DOHH2 (cell line): Measurements from ENCODE around the gene LONP2.

Experiments
- H3F3A ChIP-seq: fragments of 200-600 bp; sonication (generic), shearing (Covaris generic); 2 replicates; pipeline ENCODE4 v1.6.0; 2016; ENCODE audit warnings: antibody characterized with exemption, mild to moderate bottlenecking; ENCODE audit not compliant: control insufficient read depth, insufficient read depth
- H3K27ac ChIP-seq: fragments of 200-600 bp; sonication (generic); 2 replicates; pipeline ENCODE4 v1.5.1; 2014; ENCODE audit warnings: low read depth, mild to moderate bottlenecking, low read length, moderate library complexity
- H3K27me3 ChIP-seq: fragments of 200-600 bp; sonication (generic); 2 replicates; pipeline ENCODE4 v1.6.1; 2014; ENCODE audit warnings: mild to moderate bottlenecking, low read length, mixed read lengths; ENCODE audit not compliant: control insufficient read depth
- H3K36me3 ChIP-seq: fragments of 200-600 bp; sonication (generic); 2 replicates; pipeline ENCODE4 v1.6.1; 2014; ENCODE audit warnings: mild to moderate bottlenecking, low read length, moderate library complexity, mixed read lengths; ENCODE audit not compliant: control insufficient read depth
- H3K4me1 ChIP-seq: fragments of 200-600 bp; sonication (generic); 2 replicates; pipeline ENCODE4 v1.6.1; 2014; ENCODE audit warnings: mild to moderate bottlenecking, low read length, mixed read lengths; ENCODE audit not compliant: control insufficient read depth
- H3K4me2 ChIP-seq: fragments of 200-600 bp; sonication (generic); 2 replicates; pipeline ENCODE4 v1.6.0; 2014; ENCODE audit warnings: mild to moderate bottlenecking, low read length, moderate library complexity
- H3K4me3 ChIP-seq: fragments of 200-600 bp; sonication (generic); 2 replicates; pipeline ENCODE4 v1.5.1; 2014; ENCODE audit warnings: mild to moderate bottlenecking, low read length, mixed read lengths
- H3K79me2 ChIP-seq: fragments of 200-600 bp; sonication (generic); 2 replicates; pipeline ENCODE4 v1.6.1; 2014; ENCODE audit warnings: mild to moderate bottlenecking, low read length, mixed read lengths; ENCODE audit not compliant: control insufficient read depth
- H3K9me2 ChIP-seq: fragments of 200-600 bp; sonication (generic); replicated peaks from 2 replicates; pipeline ENCODE4 v1.6.1; 2014; ENCODE audit warnings: mild to moderate bottlenecking, low read length, mixed read lengths; ENCODE audit not compliant: control insufficient read depth
- H3K9me3 ChIP-seq: fragments of 200-600 bp; sonication (generic); 2 replicates; pipeline ENCODE4 v1.6.1; 2014; ENCODE audit warnings: antibody characterized with exemption, low read length, mixed read lengths; ENCODE audit not compliant: control insufficient read depth, insufficient read depth
- H4K20me1 ChIP-seq: fragments of 200-600 bp; sonication (generic); 2 replicates; pipeline ENCODE4 v1.6.0; 2014; ENCODE audit warnings: low read depth, mild to moderate bottlenecking, antibody characterized with exemption, low read length, moderate library complexity; ENCODE audit not compliant: control insufficient read depth, insufficient read depth
- CTCF ChIP-seq: fragments of 200-600 bp; sonication (generic); IDR thresholded peaks from one replicate; pipeline ENCODE4 v1.5.1; 2014; ENCODE audit warnings: antibody characterized with exemption, mild to moderate bottlenecking, low read depth, low read length; ENCODE audit not compliant: poor library complexity, severe bottlenecking
- EZH2phosphoT487 ChIP-seq: fragments of 200-600 bp; sonication (generic); IDR thresholded peaks from 2 replicates; pipeline ENCODE4 v1.6.1; 2017; ENCODE audit warnings: borderline replicate concordance, mild to moderate bottlenecking, antibody characterized with exemption, low read length, moderate library complexity, mixed read lengths

Gene LONP2

GRCh38 chr16:48371393-48371780, 127.3 kb downstream of the LONP2 start:
- H3K4me2 ChIP-seq: no peak overlapping the region
- H3K79me2 ChIP-seq: peaks cover 100% of the 10 kb centered on the region
- no peak overlapping the region for H3K27ac ChIP-seq
- peaks cover 32% of the 10 kb centered on the region for H4K20me1 ChIP-seq
- TF ChIP-seq EZH2phosphoT487: no peak
- TF ChIP-seq CTCF: no peak
- H3K27me3 ChIP-seq: no peaks in the 10 kb centered on the region
- H3K9me3 ChIP-seq: no peaks in the 10 kb centered on the region
- H3F3A ChIP-seq: no peaks in the 10 kb centered on the region
- H3K9me2 ChIP-seq: no peaks in the 10 kb centered on the region
- H3K4me1 ChIP-seq: peaks cover 27% of the 10 kb centered on the region
- H3K4me3 ChIP-seq: no peak overlapping the region
- no peaks in the 10 kb centered on the region for H3K36me3 ChIP-seq

- Histone ChIP-seq H4K20me1 (peaks cover 27% of the 10 kb centered on the region), H3K4me1 (peaks cover 14% of the 10 kb centered on the region)
- TF ChIP-seq CTCF (no peak), EZH2phosphoT487 (no peak)
Observed at GRCh38 chr16:48372744-48373143, 128.6 kb downstream of the LONP2 start.

GRCh38 chr16:48373258-48374029, 129.3 kb downstream of the LONP2 start:
- no peak overlapping the region for H3K27ac ChIP-seq
- H4K20me1 ChIP-seq: peaks cover 28% of the 10 kb centered on the region
- H3K27me3 ChIP-seq: no peaks in the 10 kb centered on the region
- H3K9me2 ChIP-seq: no peaks in the 10 kb centered on the region
- TF ChIP-seq EZH2phosphoT487: no peak
- no peak for TF ChIP-seq CTCF
- H3K4me1 ChIP-seq: peaks cover 12% of the 10 kb centered on the region; the same call in 1 of the 2 replicates
- peaks cover 100% of the 10 kb centered on the region for H3K79me2 ChIP-seq
- no peaks in the 10 kb centered on the region for H3K36me3 ChIP-seq
- no peaks in the 10 kb centered on the region for H3K9me3 ChIP-seq
- no peaks in the 10 kb centered on the region for H3F3A ChIP-seq
- H3K4me3 ChIP-seq: no peak overlapping the region
- H3K4me2 ChIP-seq: no peak overlapping the region

More at GRCh38 chr16:48372744-48373143, 128.6 kb downstream of the LONP2 start:
- H3K36me3 ChIP-seq: no peaks in the 10 kb centered on the region
- no peak overlapping the region for H3K4me3 ChIP-seq
- H3K4me2 ChIP-seq: no peak overlapping the region
- no peaks in the 10 kb centered on the region for H3F3A ChIP-seq
- peaks cover 100% of the 10 kb centered on the region for H3K79me2 ChIP-seq
- H3K9me3 ChIP-seq: no peaks in the 10 kb centered on the region
- no peaks in the 10 kb centered on the region for H3K27me3 ChIP-seq
- H3K27ac ChIP-seq: no peak overlapping the region
- H3K9me2 ChIP-seq: no peaks in the 10 kb centered on the region
